Kidney (tissue), 14 donors: ENCODE measurements around the gene GLRB. TPM values are rescaled to one million over a fixed set of nuclear protein-coding genes. Genes with fewer than 3 reads are reported as not detected.
A peak's percentile ranks its signal among the peaks of the same experiment; 100 is the strongest.

ENCODE experiments used
- DNase-seq, 5 donors: peaks; one replicate each; pipeline ENCODE4 v3.0.0-alpha.2; 2013 to 2020
- FAIRE-seq: peaks from 2 replicates; lab custom pipeline; 2012; peaks lifted over from hg19 to GRCh38; lab: Jason Lieb, UNC
- H3K27ac ChIP-seq, 2 donors: one replicate each; pipeline ENCODE4 v1.7.0; 2013; ENCODE audit warnings: low read depth in 2 of 2, low read length in 2 of 2, inconsistent platforms in 1 of 2
- H3K27me3 ChIP-seq: one replicate; pipeline ENCODE4 v1.7.1; 2013; ENCODE audit warnings: low read length, inconsistent platforms; ENCODE audit not compliant: control insufficient read depth, insufficient read depth
- H3K36me3 ChIP-seq, 3 donors: one replicate each; pipeline versions ENCODE4 v1.7.0 to v1.7.1; 2013; ENCODE audit warnings: low read length in 3 of 3, control low read depth in 1 of 3, inconsistent platforms in 1 of 3; ENCODE audit not compliant: insufficient read depth in 3 of 3, control insufficient read depth in 2 of 3
- H3K4me1 ChIP-seq, 3 donors: one replicate each; pipeline versions ENCODE4 v1.7.0 to v1.7.1; 2013; ENCODE audit warnings: low read length in 3 of 3, inconsistent platforms in 1 of 3, low read depth in 1 of 3; ENCODE audit not compliant: control insufficient read depth in 2 of 3, insufficient read depth in 2 of 3
- H3K4me3 ChIP-seq, 3 donors: one replicate each; pipeline versions ENCODE4 v1.7.0 to v1.8.1; 2013; ENCODE audit warnings: low read length in 3 of 3, control low read depth in 1 of 3, inconsistent platforms in 1 of 3
- H3K9ac ChIP-seq, 3 donors: one replicate each; pipeline versions ENCODE4 v1.7.0 to v1.7.1; 2013; ENCODE audit warnings: low read length in 3 of 3, control low read depth in 1 of 3, inconsistent platforms in 1 of 3
- H3K9me3 ChIP-seq, 3 donors: one replicate each; pipeline versions ENCODE4 v1.7.0 to v1.7.1; 2013; ENCODE audit warnings: low read length in 3 of 3, control low read depth in 1 of 3, inconsistent platforms in 1 of 3; ENCODE audit not compliant: control insufficient read depth in 2 of 3, insufficient read depth in 1 of 3
- CTCF ChIP-seq: IDR thresholded peaks from 3 replicates; pipeline ENCODE4 v1.5.1; 2012; ENCODE audit warnings: mild to moderate bottlenecking, moderate library complexity, borderline replicate concordance; ENCODE audit not compliant: insufficient read depth; ENCODE audit errors: extremely low read depth
- intact Hi-C: fragments of 100-400 bp; cut with DNase I; formaldehyde crosslinking; loops from one replicate; pipeline ENCODE4 v1.11.1; 2022
- polyA plus RNA-seq: library from polyadenylated mRNA; stranded (reverse); fragments of 350-450 nt; fragmentation: Illumina TruSeq; extraction: RNeasy Lipid Tissue Mini Kit (QIAGEN cat#74804); gene quantifications from one replicate; pipeline ENCODE4 v1.2.3, GENCODE V29; 2014; ENCODE audit warnings: low read depth, low replicate concordance; ENCODE audit not compliant: insufficient read depth
- total RNA-seq: library from RNA; stranded (reverse); fragmentation: NEBNext Ultra II Directional; extraction: Animal tissue kit (Norgen Biotek cat#: 25700); gene quantifications from one replicate; pipeline ENCODE4 v1.2.1, GENCODE V29; 2021
- donor health status: control.
- donor health status: control.
- donor health status: control.
- donor health status: control.
- donor health status: control.
- donor health status: DM: yes; HTN: yes; CAD: no.
- donor health status: Normal renal cell carcinoma (clear cell type).

GLRB gene
- total and polyA plus RNA-seq, 2 donors from 2014 or later: 3.3 to 5.2 TPM

GRCh38 chr4:157104541-157104940, 28.6 kb downstream of the GLRB start:
- DNase-seq: no peak
- intact Hi-C loops: no loop called here
- Histone ChIP-seq H3K9me3 (peaks cover 0 to 2% (median 0%) of the 10 kb centered on the region in 3 donors), H3K4me1 (no peaks in the 10 kb centered on the region), H3K36me3 (no peaks in the 10 kb centered on the region), H3K4me3 (no peak overlapping the region), H3K27ac (no peak overlapping the region), H3K27me3 (no peaks in the 10 kb centered on the region), H3K9ac (no peak overlapping the region)
- TF ChIP-seq CTCF: no peak
- no peak for FAIRE-seq

- Histone ChIP-seq H3K27me3 (no peaks in the 10 kb centered on the region), H3K36me3 (no peaks in the 10 kb centered on the region), H3K4me3 (no peak overlapping the region), H3K4me1 (no peaks in the 10 kb centered on the region), H3K27ac (no peak overlapping the region), H3K9ac (no peak overlapping the region), H3K9me3 (no peaks in the 10 kb centered on the region)
- DNase-seq (no peak), FAIRE-seq (no peak)
- TF ChIP-seq CTCF: no peak
- intact Hi-C loops: no loop called here
These were observed 38.7 kb downstream of the GLRB start for GRCh38 chr4:157114671-157115070.

- TF ChIP-seq CTCF: no peak
- Histone ChIP-seq H3K27me3 (no peaks in the 10 kb centered on the region), H3K4me3 (no peak overlapping the region), H3K4me1 (no peaks in the 10 kb centered on the region), H3K9ac (no peak overlapping the region), H3K36me3 (no peaks in the 10 kb centered on the region), H3K27ac (no peak overlapping the region), H3K9me3 (no peaks in the 10 kb centered on the region)
- intact Hi-C loops: no loop called here
- FAIRE-seq (no peak), DNase-seq (peak in 2 of 5 donors; percentile 10 to 13)
These were observed 39.8 kb downstream of the GLRB start for GRCh38 chr4:157115613-157116335.

- Histone ChIP-seq H3K4me3 (no peak overlapping the region), H3K27ac (no peak overlapping the region), H3K9ac (no peak overlapping the region), H3K36me3 (no peaks in the 10 kb centered on the region), H3K27me3 (no peaks in the 10 kb centered on the region), H3K4me1 (no peaks in the 10 kb centered on the region), H3K9me3 (no peaks in the 10 kb centered on the region)
- TF ChIP-seq CTCF: no peak
- DNase-seq: no peak
- intact Hi-C loops: no loop called here
- no peak for FAIRE-seq
These were observed 45.5 kb downstream of the GLRB start for GRCh38 chr4:157121401-157121800.
